ENCODE data around the gene PAK1.

DNA sequence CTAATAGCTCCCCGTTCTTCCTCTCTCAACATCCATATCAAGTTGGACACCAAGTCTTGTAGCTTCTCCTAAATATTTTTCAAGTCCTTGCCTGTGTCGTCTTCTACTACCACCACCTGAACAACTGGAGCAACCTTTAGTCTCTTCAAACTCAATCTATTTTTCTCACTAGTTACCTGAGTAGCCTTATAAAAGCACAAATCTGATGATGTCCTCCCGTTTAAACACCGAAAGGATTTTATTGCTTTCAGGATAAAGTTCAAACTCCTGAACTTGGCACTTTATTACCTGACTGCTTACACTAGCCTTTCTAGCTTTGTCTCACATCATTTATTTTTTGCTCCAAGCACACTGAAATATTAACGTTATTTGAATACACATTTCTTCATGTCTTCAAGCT, 1.3 kb upstream of the PAK1 start:
- TF ChIP-seq FOXA1 (IDR thresholded peaks at IDR 0.05): no peak
- no peak for TF ChIP-seq SP1 (IDR thresholded peaks at IDR 0.05)
- no peak for TF ChIP-seq ELF4 (IDR thresholded peaks at IDR 0.05)

Measured in HEK293T (cell line).